Osteoblast (primary cell): ENCODE measurements around the gene VWA2. TPM values are rescaled to one million over a fixed set of nuclear protein-coding genes. Genes with fewer than 3 reads are reported as not detected.
A peak's percentile ranks its signal among the peaks of the same experiment; 100 is the strongest.

ENCODE experiments used
- DNase-seq: peaks from one replicate; pipeline ENCODE4 v3.0.0; 2011; ENCODE audit warnings: low spot score, mixed read lengths; ENCODE audit not compliant: insufficient read length; ENCODE audit errors: missing footprints
- H2AFZ ChIP-seq: 2 replicates; pipeline ENCODE4 v1.6.0; 2011; ENCODE audit warnings: mild to moderate bottlenecking, low read length
- H3K27ac ChIP-seq: 2 replicates; pipeline ENCODE4 v1.5.1; 2011; ENCODE audit warnings: mild to moderate bottlenecking, low read depth, low read length, moderate library complexity
- H3K27me3 ChIP-seq: 2 replicates; pipeline ENCODE4 v1.6.0; 2012; ENCODE audit warnings: mild to moderate bottlenecking, control low read depth, inconsistent platforms, low read length, moderate library complexity; ENCODE audit not compliant: insufficient read depth
- H3K36me3 ChIP-seq: 2 replicates; pipeline ENCODE4 v1.5.1; 2011; ENCODE audit warnings: mild to moderate bottlenecking, low read length, control low read depth, moderate library complexity; ENCODE audit not compliant: insufficient read depth
- H3K4me1 ChIP-seq: 2 replicates; pipeline ENCODE4 v1.5.1; 2011; ENCODE audit warnings: mild to moderate bottlenecking, low read length, control low read depth, moderate library complexity; ENCODE audit not compliant: insufficient read depth
- H3K4me2 ChIP-seq: 2 replicates; pipeline ENCODE4 v1.6.0; 2011; ENCODE audit warnings: mild to moderate bottlenecking, low read length; ENCODE audit not compliant: insufficient read depth
- H3K4me3 ChIP-seq: fragments of 200-600 bp; sonication (generic); 3 replicates; pipeline ENCODE4 v1.5.1; 2012; ENCODE audit warnings: mild to moderate bottlenecking, low read length, inconsistent platforms; ENCODE audit not compliant: insufficient read depth
- H3K79me2 ChIP-seq: 2 replicates; pipeline ENCODE4 v1.6.0; 2012; ENCODE audit warnings: mild to moderate bottlenecking, low read length, control low read depth, inconsistent platforms; ENCODE audit not compliant: insufficient read depth
- H3K9me3 ChIP-seq: 2 replicates; pipeline ENCODE4 v1.5.1; 2011; ENCODE audit warnings: low read depth, low read length, control low read depth
- H4K20me1 ChIP-seq: 2 replicates; pipeline ENCODE4 v1.6.0; 2012; ENCODE audit warnings: mild to moderate bottlenecking, low read length, control low read depth; ENCODE audit not compliant: insufficient read depth
- total RNA-seq: library from RNA; depleted of rRNA; stranded (reverse); fragments of >200 nt; gene quantifications from 2 replicates; pipeline ENCODE4 v1.2.3, GENCODE V29; 2012
- TF ChIP-seq, protein P1 (sequence below): IDR thresholded peaks from 2 replicates; pipeline ENCODE4 v1.5.1; 2011; ENCODE audit warnings: mild to moderate bottlenecking, low read depth, low read length, moderate library complexity; ENCODE audit errors: extremely low read depth

VWA2 gene
- total RNA-seq, 1 donor, result under 0.01 TPM

DNA sequence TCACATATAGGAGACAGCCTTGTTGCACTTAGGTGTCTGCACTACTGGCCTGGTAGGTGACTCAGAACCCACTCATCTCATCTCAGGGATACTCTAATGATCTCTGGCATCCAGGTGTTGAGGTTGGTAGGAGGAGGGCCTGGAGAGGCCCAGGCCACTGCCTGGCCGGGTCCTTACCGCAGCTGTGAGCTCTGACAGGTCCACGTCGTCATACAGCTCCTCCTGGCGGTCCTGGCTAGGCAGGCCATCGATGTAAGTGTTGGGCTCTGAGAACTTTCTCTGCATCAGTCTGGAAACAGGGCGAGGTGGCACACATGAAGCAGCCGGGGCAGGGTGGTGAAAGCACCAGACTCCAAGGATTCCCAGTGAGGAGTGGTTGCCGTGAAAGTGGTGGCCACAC, 62.1 kb downstream of the VWA2 start:
- Histone ChIP-seq H3K4me3 (no peak overlapping the region), H3K27ac (no peak overlapping the region), H3K9me3 (no peaks in the 10 kb centered on the region), H3K27me3 (peaks cover 10% of the 10 kb centered on the region), H3K4me2 (no peak overlapping the region), H3K79me2 (no peaks in the 10 kb centered on the region), H3K36me3 (no peaks in the 10 kb centered on the region), H3K4me1 (peaks cover 8% of the 10 kb centered on the region), H2AFZ (no peak overlapping the region), H4K20me1 (no peaks in the 10 kb centered on the region)
- TF ChIP-seq, protein P1, sequence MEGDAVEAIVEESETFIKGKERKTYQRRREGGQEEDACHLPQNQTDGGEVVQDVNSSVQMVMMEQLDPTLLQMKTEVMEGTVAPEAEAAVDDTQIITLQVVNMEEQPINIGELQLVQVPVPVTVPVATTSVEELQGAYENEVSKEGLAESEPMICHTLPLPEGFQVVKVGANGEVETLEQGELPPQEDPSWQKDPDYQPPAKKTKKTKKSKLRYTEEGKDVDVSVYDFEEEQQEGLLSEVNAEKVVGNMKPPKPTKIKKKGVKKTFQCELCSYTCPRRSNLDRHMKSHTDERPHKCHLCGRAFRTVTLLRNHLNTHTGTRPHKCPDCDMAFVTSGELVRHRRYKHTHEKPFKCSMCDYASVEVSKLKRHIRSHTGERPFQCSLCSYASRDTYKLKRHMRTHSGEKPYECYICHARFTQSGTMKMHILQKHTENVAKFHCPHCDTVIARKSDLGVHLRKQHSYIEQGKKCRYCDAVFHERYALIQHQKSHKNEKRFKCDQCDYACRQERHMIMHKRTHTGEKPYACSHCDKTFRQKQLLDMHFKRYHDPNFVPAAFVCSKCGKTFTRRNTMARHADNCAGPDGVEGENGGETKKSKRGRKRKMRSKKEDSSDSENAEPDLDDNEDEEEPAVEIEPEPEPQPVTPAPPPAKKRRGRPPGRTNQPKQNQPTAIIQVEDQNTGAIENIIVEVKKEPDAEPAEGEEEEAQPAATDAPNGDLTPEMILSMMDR, result no peak
- DNase-seq, result no peak

DNA sequence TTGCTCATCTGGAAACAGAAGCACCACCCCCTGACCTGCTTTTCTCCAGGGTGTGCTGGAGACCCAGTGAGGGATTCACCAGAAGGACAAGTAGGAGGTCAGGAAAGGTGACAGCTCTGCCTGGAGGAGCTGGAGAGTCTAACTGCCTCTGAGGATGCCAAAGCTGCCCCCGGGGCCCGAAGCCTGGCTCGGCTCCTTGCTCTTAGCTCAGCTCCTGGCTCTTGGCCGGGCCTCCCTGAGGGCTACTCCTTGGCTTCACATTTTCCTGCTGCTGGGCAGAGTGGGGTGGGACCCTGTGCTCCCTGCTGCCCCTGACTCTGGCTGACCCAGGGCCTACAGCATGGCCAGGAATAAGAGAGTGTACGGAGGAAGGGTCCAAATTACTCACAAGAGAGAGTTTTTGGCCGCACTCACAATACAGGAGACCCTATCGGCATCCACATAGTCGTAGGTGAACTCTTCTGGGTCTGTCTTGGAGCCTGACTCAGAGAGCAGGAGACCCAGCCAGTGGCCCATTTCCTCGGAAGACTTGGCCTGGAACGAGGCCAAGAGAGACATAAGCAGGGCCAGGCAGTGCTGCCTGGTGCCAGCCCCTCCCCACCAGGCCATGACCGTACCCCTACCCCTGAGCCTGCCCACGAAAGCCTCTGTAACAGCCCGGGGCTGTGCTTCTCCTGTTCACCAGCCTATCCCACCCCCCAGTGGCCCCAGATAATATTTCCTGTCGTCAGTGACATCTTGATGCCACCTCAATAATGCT, 63.1 kb downstream of the VWA2 start:
- H3K4me1 ChIP-seq, result peaks cover 17% of the 10 kb centered on the region
- no peaks in the 10 kb centered on the region for H3K36me3 ChIP-seq
- no peak for DNase-seq
- H3K4me2 ChIP-seq, result no peak overlapping the region
- H3K27me3 ChIP-seq, result peaks cover 10% of the 10 kb centered on the region
- H4K20me1 ChIP-seq, result no peaks in the 10 kb centered on the region
- TF ChIP-seq, protein P1, result no peak
- H3K79me2 ChIP-seq, result no peaks in the 10 kb centered on the region
- H3K27ac ChIP-seq, result no peak overlapping the region
- H3K4me3 ChIP-seq, result no peak overlapping the region
- no peak overlapping the region for H2AFZ ChIP-seq
- H3K9me3 ChIP-seq, result no peaks in the 10 kb centered on the region

DNA sequence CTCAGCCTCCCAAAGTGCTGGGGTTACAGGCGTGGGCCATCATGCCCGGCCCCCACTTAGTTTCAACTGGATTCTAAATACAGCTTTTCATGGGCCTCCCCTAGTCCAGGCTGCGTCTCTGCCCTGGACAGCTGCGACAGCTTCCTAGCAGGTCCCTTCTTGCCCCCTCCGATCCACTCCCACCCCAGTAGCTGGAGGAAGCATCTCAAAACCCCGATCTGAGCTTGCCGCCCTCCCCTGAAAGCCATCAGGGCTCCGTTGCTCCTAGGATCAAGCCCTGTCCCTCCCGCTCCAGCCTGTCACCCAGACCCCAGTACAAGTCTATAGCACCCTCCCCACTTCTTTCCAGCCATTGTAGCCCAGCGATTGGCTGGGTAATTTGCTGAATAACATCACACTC, 64.5 kb downstream of the VWA2 start:
- Histone ChIP-seq H2AFZ (peak overlapping the region; percentile 36), H3K9me3 (no peaks in the 10 kb centered on the region), H3K4me2 (peak overlapping the region; percentile 71), H3K79me2 (no peaks in the 10 kb centered on the region), H3K4me1 (peaks cover 21% of the 10 kb centered on the region), H3K27ac (no peak overlapping the region), H3K36me3 (no peaks in the 10 kb centered on the region), H4K20me1 (no peaks in the 10 kb centered on the region), H3K4me3 (no peak overlapping the region), H3K27me3 (peaks cover 10% of the 10 kb centered on the region)
- DNase-seq, result no peak
- TF ChIP-seq, protein P1, result no peak

DNA sequence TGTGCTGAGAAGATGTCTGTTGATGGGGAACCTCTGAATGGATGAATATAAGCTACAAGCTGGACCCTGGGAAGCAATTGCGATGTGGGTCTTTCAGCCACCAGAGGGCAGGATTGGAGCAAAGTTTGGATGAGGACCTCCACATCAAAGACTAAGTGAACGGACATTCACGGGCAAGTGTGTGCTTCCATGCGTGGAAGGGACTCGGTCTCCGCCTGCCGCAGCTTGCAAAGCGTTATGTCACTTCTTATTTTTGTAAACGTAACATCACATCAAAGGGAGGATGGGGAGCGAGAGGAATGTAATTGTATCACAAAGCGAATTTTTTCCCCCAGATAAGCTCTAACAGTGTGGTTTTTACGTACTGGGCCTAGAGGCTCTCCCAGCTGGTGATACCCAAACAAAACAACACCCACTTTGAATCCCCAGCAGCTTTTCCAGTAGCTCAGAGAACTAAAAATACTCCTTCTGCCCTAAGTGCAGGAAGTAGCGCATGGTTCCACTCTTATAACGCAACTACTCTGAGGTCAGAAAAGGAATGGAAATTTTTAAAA, 65.0 kb downstream of the VWA2 start:
- H4K20me1 ChIP-seq, result no peaks in the 10 kb centered on the region
- H3K9me3 ChIP-seq, result no peaks in the 10 kb centered on the region
- peak; percentile 88 for DNase-seq
- H3K79me2 ChIP-seq, result no peaks in the 10 kb centered on the region
- H3K4me2 ChIP-seq, result peak overlapping the region; percentile 71
- H3K4me1 ChIP-seq, result peaks cover 24% of the 10 kb centered on the region
- peaks cover 10% of the 10 kb centered on the region for H3K27me3 ChIP-seq
- H3K36me3 ChIP-seq, result no peaks in the 10 kb centered on the region
- TF ChIP-seq, protein P1, result peak; percentile 81
- peak overlapping the region; percentile 1 for H3K27ac ChIP-seq
- peak overlapping the region; percentile 7 for H3K4me3 ChIP-seq
- H2AFZ ChIP-seq, result peak overlapping the region; percentile 36
